Common myeloid progenitor, CD34-positive (primary cell): ENCODE results near the gene PHLDA3. TPM values are rescaled to one million over a fixed set of nuclear protein-coding genes. Genes with fewer than 3 reads are reported as not detected.

Source experiments
- CTCF ChIA-PET: fragments of 350-600 bp; sonication (Branson Sonifier 250); formaldehyde crosslinking; loops from one replicate; lab custom pipeline; 2021; ENCODE audit warnings: antibody characterized with exemption; lab: Charles Lee
- POLR2A ChIA-PET: fragments of 350-600 bp; sonication (Branson Sonifier 250); formaldehyde crosslinking; loops from one replicate; lab custom pipeline; 2021; ENCODE audit warnings: antibody characterized with exemption; lab: Charles Lee
- DNase-seq, 3 donors: peaks; one replicate each; pipeline versions ENCODE4 v3.0.0 to v3.0.0-alpha.2; 2013
- H3K27ac ChIP-seq, 2 experiments: 1 replicate in 1 of 2; 2 replicates in 1 of 2; pipeline ENCODE4 v1.7.0; 2013; ENCODE audit warnings: inconsistent platforms in 2 of 2, low read length in 2 of 2, mild to moderate bottlenecking in 2 of 2, low read depth in 1 of 2, moderate library complexity in 1 of 2; ENCODE audit not compliant: severe bottlenecking in 2 of 2, insufficient read depth in 1 of 2, poor library complexity in 1 of 2
- H3K27me3 ChIP-seq, 5 experiments: replicated peaks in 2 of 5; 1 replicate in 3 of 5; 2 replicates in 2 of 5; pipeline versions ENCODE4 v1.6.1 to v1.7.0; 2013; ENCODE audit warnings: low read length in 4 of 5, mild to moderate bottlenecking in 2 of 5, moderate library complexity in 2 of 5, inconsistent platforms in 1 of 5; ENCODE audit not compliant: insufficient read depth in 5 of 5, control insufficient read depth in 4 of 5
- H3K36me3 ChIP-seq, 4 experiments: 1 replicate in 2 of 4; 2 replicates in 2 of 4; pipeline versions ENCODE4 v1.6.1 to v1.7.0; 2013; ENCODE audit warnings: low read length in 3 of 4, control low read depth in 1 of 4, mild to moderate bottlenecking in 1 of 4; ENCODE audit not compliant: control insufficient read depth in 4 of 4, insufficient read depth in 4 of 4
- H3K4me1 ChIP-seq, 4 experiments: 1 replicate in 3 of 4; 2 replicates in 1 of 4; pipeline versions ENCODE4 v1.6.1 to v1.7.1; 2013; ENCODE audit warnings: low read length in 3 of 4, mild to moderate bottlenecking in 3 of 4, control low read depth in 1 of 4, inconsistent platforms in 1 of 4, moderate library complexity in 1 of 4; ENCODE audit not compliant: control insufficient read depth in 4 of 4, insufficient read depth in 4 of 4; ENCODE audit errors: control extremely low read depth in 1 of 4
- H3K4me3 ChIP-seq, 7 experiments: 1 replicate in 4 of 7; 2 replicates in 3 of 7; pipeline versions ENCODE4 v1.5.1 to v1.7.0; 2013; ENCODE audit warnings: mild to moderate bottlenecking in 7 of 7, low read length in 6 of 7, moderate library complexity in 6 of 7, inconsistent platforms in 2 of 7, low read depth in 2 of 7, control low read depth in 1 of 7; ENCODE audit not compliant: insufficient read depth in 4 of 7, control insufficient read depth in 1 of 7; ENCODE audit errors: extremely low read depth in 1 of 7
- H3K9me3 ChIP-seq, 5 experiments: 1 replicate in 4 of 5; 2 replicates in 1 of 5; pipeline versions ENCODE4 v1.6.1 to v1.7.1; 2013; ENCODE audit warnings: low read length in 4 of 5, mild to moderate bottlenecking in 2 of 5, inconsistent platforms in 1 of 5, low read depth in 1 of 5, moderate library complexity in 1 of 5; ENCODE audit not compliant: control insufficient read depth in 4 of 5, insufficient read depth in 2 of 5; ENCODE audit errors: control extremely low read depth in 1 of 5
- WGBS: methylation state at CpG from one replicate; pipeline ENCODE4 v1.1.5; 2013; ENCODE audit not compliant: insufficient coverage; 5-methylcytosine and 5-hydroxymethylcytosine counted together
- polyA plus RNA-seq: library from polyadenylated mRNA; unstranded; fragments of 120-200 nt; gene quantifications from one replicate; pipeline ENCODE4 v1.2.1, GENCODE V29; 2013

PHLDA3 gene
- polyA plus RNA-seq = 1.5 TPM

DNA sequence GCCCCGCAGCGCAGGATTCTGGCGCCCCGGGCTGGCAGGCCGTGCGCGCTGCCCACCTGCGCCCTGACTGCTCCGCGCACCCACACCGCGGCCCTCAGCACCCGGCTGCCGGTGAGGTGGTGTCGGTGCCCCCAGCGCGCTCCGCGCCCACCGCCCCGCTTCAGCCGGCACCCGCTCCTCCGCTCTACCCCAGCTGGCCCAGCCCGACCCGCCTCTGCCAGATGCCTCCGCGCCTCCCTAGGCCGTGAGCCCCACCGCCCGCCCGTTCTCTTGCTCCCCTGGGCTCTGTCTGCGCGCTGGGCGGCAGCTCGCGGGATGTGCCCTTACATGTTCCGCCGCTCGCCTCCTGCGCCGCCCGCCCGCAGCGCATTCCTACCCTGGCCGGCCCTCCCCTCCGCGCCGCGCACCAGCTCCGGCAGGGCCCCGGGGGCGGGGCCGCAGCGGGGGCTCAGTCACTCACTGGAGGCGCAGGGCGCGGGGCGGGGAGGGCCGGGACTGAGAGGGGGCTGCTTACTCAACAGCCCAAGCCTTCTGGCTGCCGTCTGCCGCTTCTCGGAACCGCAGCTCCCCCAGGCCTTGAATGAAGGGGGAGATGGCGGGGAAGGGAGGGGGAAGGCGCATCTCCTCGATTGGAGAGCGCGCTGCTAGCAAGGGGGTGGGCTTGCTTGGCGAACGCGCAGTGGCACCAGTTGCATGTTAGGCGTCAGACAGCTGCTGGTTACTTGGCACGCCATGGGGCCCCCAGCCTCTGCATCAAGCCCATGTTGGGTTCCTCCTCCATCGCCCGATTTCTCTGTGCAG lies at the start of gene PHLDA3:
PHLDA3 (minus strand) TSS at position 345 of the 801 bp plus-strand sequence. CDS start 402 bp downstream, outside the sequence.
- ChIA-PET CTCF (interaction anchor here (1.0 to 2.7 kb wide), 10 partner anchors 9 to 66 kb away, joined by 3 to 31 read pairs (median 4); no protein-coding TSS in a partner anchor), POLR2A (interaction anchor here (2.3 kb wide), 1 partner anchor 12 kb away, joined by 10 read pairs; no protein-coding TSS in a partner anchor)
- H3K4me3 ChIP-seq = peak within 1 kb of the TSS; percentile 22 to 78 (median 63)
- peaks cover 0 to 25% (median 20%) of the 10 kb centered on the region in 4 experiments for H3K4me1 ChIP-seq
- H3K9me3 ChIP-seq = no peaks in the 10 kb centered on the region
- peak; percentile 70 to 92 (median 90) for DNase-seq
- H3K36me3 ChIP-seq = peaks cover 0 to 8% (median 3%) of the 10 kb centered on the region in 4 experiments
- H3K27ac ChIP-seq = no peak within 1 kb of the TSS
- WGBS = under 1% methylated on average over 67 of the region's 76 CpGs
- H3K27me3 ChIP-seq = peaks cover 0 to 11% (median 5%) of the 10 kb centered on the region in 5 experiments

DNA sequence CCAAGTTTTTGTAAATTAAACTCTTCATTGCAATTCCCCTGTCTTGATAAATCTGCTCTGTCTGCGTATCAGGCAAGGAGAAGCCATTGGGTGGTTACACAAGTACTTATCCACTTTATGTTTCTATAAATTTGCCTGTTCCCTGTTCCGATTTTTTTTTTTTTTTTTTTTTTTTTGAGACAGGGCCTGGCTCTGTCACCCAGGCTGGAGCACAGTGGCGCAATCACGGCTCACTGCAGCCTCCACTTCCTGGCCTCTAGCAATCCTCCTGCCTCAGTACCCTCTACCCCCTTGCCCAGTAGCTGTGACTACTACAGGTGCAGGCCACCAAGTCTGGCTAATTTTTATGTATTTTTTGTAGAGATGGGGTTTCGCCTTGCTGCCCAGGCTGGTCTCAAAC lies 49.1 kb upstream of the PHLDA3 start:
- no peaks in the 10 kb centered on the region for H3K27me3 ChIP-seq
- peaks cover 0 to 3% (median 0%) of the 10 kb centered on the region in 5 experiments for H3K9me3 ChIP-seq
- DNase-seq = no peak
- ChIA-PET CTCF (interaction anchor here (1.0 to 32.1 kb wide), 6 partner anchors 11 to 83 kb away, joined by 3 to 1059 read pairs (median 3); no protein-coding TSS in a partner anchor), POLR2A (interaction anchor here (0.6 kb wide), 1 partner anchor 698 kb away, joined by 7 read pairs; no protein-coding TSS in a partner anchor)
- WGBS = no CpG with 5 or more reads among the region's 5 CpGs
- H3K4me1 ChIP-seq = no peaks in the 10 kb centered on the region
- H3K36me3 ChIP-seq = peaks cover 0 to 12% (median 3%) of the 10 kb centered on the region in 4 experiments
- H3K27ac ChIP-seq = no peak overlapping the region
- H3K4me3 ChIP-seq = no peak overlapping the region

- Histone ChIP-seq H3K9me3 (no peaks in the 10 kb centered on the region), H3K36me3 (peaks cover 0 to 10% (median 3%) of the 10 kb centered on the region in 4 experiments), H3K27ac (no peak overlapping the region), H3K4me3 (no peak overlapping the region), H3K4me1 (peaks cover 0 to 3% (median under 1%) of the 10 kb centered on the region in 4 experiments), H3K27me3 (no peaks in the 10 kb centered on the region)
- CTCF ChIA-PET = interaction anchor here (1.0 to 32.1 kb wide), 7 partner anchors 8 to 82 kb away, joined by 3 to 1059 read pairs (median 3); no protein-coding TSS in a partner anchor
- no peak for DNase-seq
- POLR2A ChIA-PET = interaction anchor here (0.6 kb wide), 1 partner anchor 698 kb away, joined by 7 read pairs; no protein-coding TSS in a partner anchor
- WGBS = 98% methylated on average over 6 of the region's 7 CpGs
Observed at GRCh38 chr1:201517631-201518030, 48.6 kb upstream of the PHLDA3 start.

GRCh38 chr1:201516511-201517127 lies 47.6 kb upstream of the PHLDA3 start:
- Histone ChIP-seq H3K36me3 (peaks cover 0 to 7% (median 2%) of the 10 kb centered on the region in 4 experiments), H3K27ac (no peak overlapping the region), H3K4me1 (peaks cover 0 to 12% (median 9%) of the 10 kb centered on the region in 4 experiments), H3K27me3 (no peaks in the 10 kb centered on the region), H3K9me3 (no peaks in the 10 kb centered on the region), H3K4me3 (no peak overlapping the region)
- CTCF ChIA-PET = interaction anchor here (0.8 to 32.1 kb wide), 9 partner anchors 9 to 276 kb away, joined by 3 to 1059 read pairs (median 5); no protein-coding TSS in a partner anchor
- WGBS = no CpG with 5 or more reads among the region's 2 CpGs
- DNase-seq = no peak
- POLR2A ChIA-PET = no interaction called here

- ChIA-PET POLR2A (interaction anchor here (0.6 to 1.0 kb wide), 2 partner anchors 34 to 83 kb away, joined by 3 to 4 read pairs; no protein-coding TSS in a partner anchor), CTCF (interaction anchor here (0.8 to 32.1 kb wide), 9 partner anchors 10 to 279 kb away, joined by 3 to 1059 read pairs (median 5); no protein-coding TSS in a partner anchor)
- H3K4me1 ChIP-seq = peaks cover 0 to 15% (median 11%) of the 10 kb centered on the region in 4 experiments
- DNase-seq = no peak
- H3K27ac ChIP-seq = no peak overlapping the region
- no peaks in the 10 kb centered on the region for H3K27me3 ChIP-seq
- no peak overlapping the region for H3K4me3 ChIP-seq
- H3K9me3 ChIP-seq = no peaks in the 10 kb centered on the region
- H3K36me3 ChIP-seq = peaks cover 0 to 7% (median 2%) of the 10 kb centered on the region in 4 experiments
- WGBS = no CpG with 5 or more reads among the region's 1 CpG
Observed at GRCh38 chr1:201515895-201516294, 46.9 kb upstream of the PHLDA3 start.

DNA sequence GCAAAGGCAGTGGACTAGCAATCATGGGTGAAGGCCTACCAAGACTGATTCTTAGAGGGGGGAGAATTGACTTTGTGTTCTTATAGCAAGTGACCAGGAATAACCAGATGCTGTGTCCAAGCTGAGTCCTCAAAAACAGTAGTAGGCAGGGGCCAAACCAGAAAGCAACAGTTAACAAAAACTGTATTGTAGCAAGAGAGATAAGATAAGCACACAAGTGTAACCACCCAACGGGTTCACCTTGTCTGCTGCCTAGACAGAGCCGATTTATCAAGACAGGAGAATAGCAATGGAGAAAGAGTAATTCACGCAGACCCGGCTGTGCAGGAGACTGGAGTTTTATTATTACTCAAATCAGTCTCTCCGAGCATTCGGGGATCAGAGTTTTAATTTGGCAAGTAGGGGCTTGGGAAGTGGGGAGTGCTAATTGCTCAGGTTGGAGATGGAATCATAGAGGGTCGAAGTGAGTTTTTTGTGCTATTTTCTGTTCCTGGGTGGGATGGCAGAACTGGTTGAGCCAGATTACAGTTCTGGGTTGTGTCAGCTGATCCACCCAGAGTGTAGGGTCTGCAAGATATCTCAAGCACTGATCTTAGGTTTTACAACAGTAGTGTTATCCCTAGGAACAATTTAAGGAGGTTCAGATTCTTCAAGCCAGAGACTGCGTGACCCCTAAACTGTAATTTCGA lies 46.2 kb upstream of the PHLDA3 start:
- ChIA-PET POLR2A (interaction anchor here (0.6 to 1.0 kb wide), 2 partner anchors 33 to 82 kb away, joined by 3 to 4 read pairs; no protein-coding TSS in a partner anchor), CTCF (interaction anchor here (1.0 to 32.1 kb wide), 10 partner anchors 8 to 280 kb away, joined by 3 to 1059 read pairs (median 18); no protein-coding TSS in a partner anchor)
- H3K36me3 ChIP-seq = peaks cover 0 to 4% (median 1%) of the 10 kb centered on the region in 4 experiments
- DNase-seq = no peak
- peaks cover 0 to 15% (median 11%) of the 10 kb centered on the region in 4 experiments for H3K4me1 ChIP-seq
- no peaks in the 10 kb centered on the region for H3K27me3 ChIP-seq
- 99% methylated on average over 7 of the region's 9 CpGs for WGBS
- H3K9me3 ChIP-seq = no peaks in the 10 kb centered on the region
- H3K4me3 ChIP-seq = no peak overlapping the region
- H3K27ac ChIP-seq = no peak overlapping the region
